CD14-positive monocyte (primary cell): ENCODE results near the gene UGT1A3. TPM values are rescaled to one million over a fixed set of nuclear protein-coding genes. Genes with fewer than 3 reads are reported as not detected.

Experiments
- DNase-seq, 3 donors: peaks; one replicate each; pipeline ENCODE4 v3.0.0-alpha.2; 2011 to 2022
- H2AFZ ChIP-seq: 2 replicates; pipeline ENCODE4 v1.6.0; 2012; ENCODE audit warnings: mild to moderate bottlenecking, low read depth, low read length, inconsistent platforms; ENCODE audit not compliant: insufficient read depth, poor library complexity, severe bottlenecking
- H3K27ac ChIP-seq, 2 donors: 1 replicate in 1 of 2; 2 replicates in 1 of 2; pipeline ENCODE4 v1.5.1; 2012 to 2013; ENCODE audit warnings: low read length in 2 of 2, control low read depth in 1 of 2, inconsistent platforms in 1 of 2, low read depth in 1 of 2, mild to moderate bottlenecking in 1 of 2
- H3K27me3 ChIP-seq, 2 donors: one replicate each; pipeline versions ENCODE4 v1.6.0 to v1.6.1; 2011 to 2013; ENCODE audit warnings: low read length in 2 of 2; ENCODE audit not compliant: control insufficient read depth in 2 of 2, insufficient read depth in 2 of 2
- H3K36me3 ChIP-seq, 2 donors: replicated peaks in 1 of 2; 1 replicate in 1 of 2; 2 replicates in 1 of 2; pipeline versions ENCODE4 v1.5.1 to v1.6.1; 2012 to 2013; ENCODE audit warnings: low read length in 2 of 2, control low read depth in 1 of 2, inconsistent platforms in 1 of 2, mild to moderate bottlenecking in 1 of 2; ENCODE audit not compliant: insufficient read depth in 2 of 2, control insufficient read depth in 1 of 2
- H3K4me1 ChIP-seq, 2 donors: 1 replicate in 1 of 2; 2 replicates in 1 of 2; pipeline versions ENCODE4 v1.5.1 to v1.6.1; 2012 to 2013; ENCODE audit warnings: low read length in 2 of 2, control low read depth in 1 of 2, inconsistent platforms in 1 of 2, mild to moderate bottlenecking in 1 of 2, moderate library complexity in 1 of 2; ENCODE audit not compliant: insufficient read depth in 2 of 2, control insufficient read depth in 1 of 2
- H3K4me2 ChIP-seq: replicated peaks from 2 replicates; pipeline ENCODE3; 2012; ENCODE audit warnings: low read length, moderate library complexity, mild to moderate bottlenecking; ENCODE audit not compliant: poor library complexity, severe bottlenecking; ENCODE audit errors: extremely low read depth
- H3K4me3 ChIP-seq, 3 experiments: fragments of 200-600 bp in 1 of 3; sonication (generic) in 1 of 3; replicated peaks in 1 of 3; 1 replicate in 2 of 3; 2 replicates in 1 of 3; pipeline ENCODE4 v1.5.1; 2011 to 2013; ENCODE audit warnings: low read length in 3 of 3, mild to moderate bottlenecking in 3 of 3, control low read depth in 2 of 3, low read depth in 2 of 3, inconsistent platforms in 1 of 3, moderate library complexity in 1 of 3
- H3K79me2 ChIP-seq: 2 replicates; pipeline ENCODE4 v1.6.0; 2012; ENCODE audit warnings: mild to moderate bottlenecking, control low read depth, inconsistent platforms, low read length, moderate library complexity; ENCODE audit not compliant: insufficient read depth
- H3K9ac ChIP-seq: 2 replicates; pipeline ENCODE4 v1.6.0; 2017; ENCODE audit warnings: low read length, mild to moderate bottlenecking; ENCODE audit not compliant: insufficient read depth, poor library complexity, severe bottlenecking
- H3K9me3 ChIP-seq, 2 donors: replicated peaks in 1 of 2; 1 replicate in 1 of 2; 2 replicates in 1 of 2; pipeline versions ENCODE4 v1.5.1 to v1.6.1; 2012 to 2013; ENCODE audit warnings: low read length in 2 of 2, control low read depth in 1 of 2; ENCODE audit not compliant: control insufficient read depth in 1 of 2, insufficient read depth in 1 of 2
- H4K20me1 ChIP-seq: 2 replicates; pipeline ENCODE4 v1.6.0; 2012; ENCODE audit warnings: mild to moderate bottlenecking, low read length, control low read depth, moderate library complexity; ENCODE audit not compliant: insufficient read depth
- H3K27ac Mint-ChIP-seq, 7 donors: one replicate each; pipeline ENCODE4 v1.8.0; 2020; ENCODE audit warnings: mild to moderate bottlenecking in 7 of 7, mixed read lengths in 7 of 7, moderate library complexity in 6 of 7, inconsistent platforms in 2 of 7
- H3K27me3 Mint-ChIP-seq, 3 donors: one replicate each; pipeline ENCODE4 v1.8.0; 2021 to 2022; ENCODE audit warnings: low read depth in 3 of 3, mild to moderate bottlenecking in 3 of 3, mixed read lengths in 3 of 3, moderate library complexity in 3 of 3, inconsistent platforms in 1 of 3
- H3K36me3 Mint-ChIP-seq, 2 donors: one replicate each; pipeline ENCODE4 v1.8.0; 2020; ENCODE audit warnings: mixed read lengths in 2 of 2, inconsistent platforms in 1 of 2, mild to moderate bottlenecking in 1 of 2
- H3K4me1 Mint-ChIP-seq: one replicate; pipeline ENCODE4 v1.8.0; 2020; ENCODE audit warnings: mild to moderate bottlenecking, mixed read lengths
- H3K4me3 Mint-ChIP-seq, 2 donors: one replicate each; pipeline ENCODE4 v1.8.0; 2020; ENCODE audit warnings: mild to moderate bottlenecking in 2 of 2, mixed read lengths in 2 of 2, moderate library complexity in 1 of 2
- H3K9me3 Mint-ChIP-seq, 7 donors: one replicate each; pipeline ENCODE4 v1.8.0; 2020 to 2022; ENCODE audit warnings: mixed read lengths in 7 of 7, mild to moderate bottlenecking in 6 of 7, moderate library complexity in 6 of 7, inconsistent platforms in 2 of 7
- WGBS: methylation state at CpG from one replicate; pipeline ENCODE4 v1.1.5; 2013; ENCODE audit warnings: missing lambda C conversion rate; ENCODE audit not compliant: insufficient coverage; 5-methylcytosine and 5-hydroxymethylcytosine counted together
- intact Hi-C, 2 donors: fragments of 100-400 bp; cut with micrococcal nuclease; formaldehyde crosslinking; loops; one replicate each; pipeline versions ENCODE4 v1.15.0 to v1.15.1; 2023
- polyA plus RNA-seq, 3 donors: library from polyadenylated mRNA; depleted of rRNA in 1 of 3; unstranded in 2 of 3; stranded (reverse) in 1 of 3; fragments of 300-500 nt in 2 of 3; fragments of >200 nt in 1 of 3; fragmentation: Illumina TruSeq in 2 of 3; gene quantifications; 1 replicate in 2 of 3; 2 replicates in 1 of 3; pipeline ENCODE4 v1.2.3, GENCODE V29; 2012 to 2021
- TF ChIP-seq, protein P1 (sequence below): fragments of 200-600 bp; IDR thresholded peaks from one replicate; pipeline ENCODE4 v1.8.0; 2022; ENCODE audit warnings: antibody characterized with exemption, mild to moderate bottlenecking

Gene UGT1A3
- polyA plus RNA-seq, 3 donors = not detected

DNA sequence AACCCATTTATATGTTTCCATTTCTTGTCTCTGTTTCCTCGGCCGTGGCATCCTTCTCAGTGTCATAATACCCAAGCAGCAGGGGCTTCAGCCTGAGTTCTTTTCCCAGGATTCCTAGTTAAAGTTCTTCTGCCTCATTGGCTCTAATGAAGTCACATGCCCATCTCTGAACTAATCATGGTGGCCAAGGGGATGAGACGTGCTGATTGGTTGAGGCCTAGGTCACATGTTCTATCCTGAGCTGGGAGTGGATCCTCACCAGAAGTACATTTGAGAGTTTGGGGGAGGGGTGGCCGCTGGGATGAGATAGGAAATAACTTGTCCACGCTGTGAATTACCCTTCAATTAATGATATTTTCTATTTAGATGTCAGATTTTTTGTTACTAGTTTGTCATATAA is 19.9 kb upstream of the UGT1A3 start:
- Histone ChIP-seq H3K4me2 (no peak overlapping the region), H3K9me3 (no peaks in the 10 kb centered on the region)

DNA sequence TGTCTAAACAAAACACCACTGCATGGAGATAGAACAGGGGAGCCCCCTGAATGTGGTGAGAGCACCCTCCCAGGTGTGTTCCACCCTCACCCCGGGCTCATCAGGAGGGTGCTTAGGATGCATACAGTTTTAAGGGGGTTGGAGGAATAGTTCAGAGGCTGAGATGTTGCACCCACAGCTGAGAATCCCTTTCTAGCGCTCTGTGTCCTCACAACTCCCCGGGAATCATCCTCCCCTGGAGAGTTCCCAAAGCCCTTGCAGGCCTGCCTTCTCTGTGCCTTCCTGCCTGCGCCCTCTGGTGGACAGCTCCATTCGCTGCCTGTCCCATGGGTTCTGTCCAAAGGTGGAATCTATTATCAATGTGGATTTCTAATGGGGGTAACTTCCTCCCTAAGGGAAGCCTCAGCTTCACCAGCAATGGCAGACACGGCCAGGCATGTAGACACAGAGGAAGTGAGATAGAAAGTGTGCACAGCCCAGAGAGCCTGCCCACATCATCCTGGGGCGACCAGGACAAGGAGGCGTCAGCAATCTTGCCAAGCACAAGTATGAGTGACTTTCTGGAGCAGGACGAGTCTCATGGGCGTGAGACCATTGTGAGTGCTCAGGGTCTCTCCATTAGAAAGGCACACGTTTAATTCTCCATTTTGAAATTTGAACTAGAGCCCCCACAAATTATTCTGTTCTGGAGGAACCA is 17.4 kb upstream of the UGT1A3 start:
- DNase-seq = peak; percentile 8 to 34 (median 13)
- Histone ChIP-seq H3K79me2 (no peaks in the 10 kb centered on the region), H3K4me1 (no peaks in the 10 kb centered on the region), H3K9me3 (no peaks in the 10 kb centered on the region), H3K36me3 (no peaks in the 10 kb centered on the region), H3K4me2 (no peak overlapping the region), H2AFZ (no peak overlapping the region), H3K9ac (no peak overlapping the region), H3K27ac (no peak overlapping the region), H3K4me3 (no peak overlapping the region), H4K20me1 (no peaks in the 10 kb centered on the region), H3K27me3 (no peaks in the 10 kb centered on the region)
- 66% methylated on average over 6 of the region's 11 CpGs for WGBS
- TF ChIP-seq, protein P1, sequence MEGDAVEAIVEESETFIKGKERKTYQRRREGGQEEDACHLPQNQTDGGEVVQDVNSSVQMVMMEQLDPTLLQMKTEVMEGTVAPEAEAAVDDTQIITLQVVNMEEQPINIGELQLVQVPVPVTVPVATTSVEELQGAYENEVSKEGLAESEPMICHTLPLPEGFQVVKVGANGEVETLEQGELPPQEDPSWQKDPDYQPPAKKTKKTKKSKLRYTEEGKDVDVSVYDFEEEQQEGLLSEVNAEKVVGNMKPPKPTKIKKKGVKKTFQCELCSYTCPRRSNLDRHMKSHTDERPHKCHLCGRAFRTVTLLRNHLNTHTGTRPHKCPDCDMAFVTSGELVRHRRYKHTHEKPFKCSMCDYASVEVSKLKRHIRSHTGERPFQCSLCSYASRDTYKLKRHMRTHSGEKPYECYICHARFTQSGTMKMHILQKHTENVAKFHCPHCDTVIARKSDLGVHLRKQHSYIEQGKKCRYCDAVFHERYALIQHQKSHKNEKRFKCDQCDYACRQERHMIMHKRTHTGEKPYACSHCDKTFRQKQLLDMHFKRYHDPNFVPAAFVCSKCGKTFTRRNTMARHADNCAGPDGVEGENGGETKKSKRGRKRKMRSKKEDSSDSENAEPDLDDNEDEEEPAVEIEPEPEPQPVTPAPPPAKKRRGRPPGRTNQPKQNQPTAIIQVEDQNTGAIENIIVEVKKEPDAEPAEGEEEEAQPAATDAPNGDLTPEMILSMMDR = peak; percentile 91
- no peaks in the 10 kb centered on the region for H3K36me3 Mint-ChIP-seq
- peaks cover 0 to 2% (median 0%) of the 10 kb centered on the region in 7 donors for H3K9me3 Mint-ChIP-seq
- intact Hi-C loops = no loop called here
- H3K4me3 Mint-ChIP-seq = no peak overlapping the region
- no peak overlapping the region for H3K27ac Mint-ChIP-seq
- H3K4me1 Mint-ChIP-seq = no peaks in the 10 kb centered on the region
- H3K27me3 Mint-ChIP-seq = peaks cover 4 to 7% (median 6%) of the 10 kb centered on the region in 3 donors

More for the DNA sequence above, 19.9 kb upstream of the UGT1A3 start:
- no peak overlapping the region for H3K4me3 ChIP-seq
- Mint-ChIP-seq H3K9me3 (peaks cover 0 to 2% (median 0%) of the 10 kb centered on the region in 7 donors), H3K36me3 (no peaks in the 10 kb centered on the region), H3K4me3 (no peak overlapping the region), H3K4me1 (no peaks in the 10 kb centered on the region), H3K27me3 (peaks cover 3 to 5% (median 4%) of the 10 kb centered on the region in 3 donors), H3K27ac (no peak overlapping the region)
- TF ChIP-seq, protein P1 = no peak
- H2AFZ ChIP-seq = no peak overlapping the region
- no peaks in the 10 kb centered on the region for H3K4me1 ChIP-seq
- H3K27me3 ChIP-seq = no peaks in the 10 kb centered on the region
- H3K36me3 ChIP-seq = no peaks in the 10 kb centered on the region
- WGBS = 100% methylated on average over 2 of the region's 5 CpGs
- no peak for DNase-seq
- no peaks in the 10 kb centered on the region for H4K20me1 ChIP-seq
- intact Hi-C loops = no loop called here
- H3K27ac ChIP-seq = no peak overlapping the region
- no peak overlapping the region for H3K9ac ChIP-seq
- no peaks in the 10 kb centered on the region for H3K79me2 ChIP-seq
